Measurements from ENCODE around the gene CNTNAP2. TPM values are rescaled to one million over a fixed set of nuclear protein-coding genes. Genes with fewer than 3 reads are reported as not detected.

The CNTNAP2 gene
- total and polyA plus RNA-seq, 7 donors, result 0.60 to 2.4 (median 1.7) TPM

DNA sequence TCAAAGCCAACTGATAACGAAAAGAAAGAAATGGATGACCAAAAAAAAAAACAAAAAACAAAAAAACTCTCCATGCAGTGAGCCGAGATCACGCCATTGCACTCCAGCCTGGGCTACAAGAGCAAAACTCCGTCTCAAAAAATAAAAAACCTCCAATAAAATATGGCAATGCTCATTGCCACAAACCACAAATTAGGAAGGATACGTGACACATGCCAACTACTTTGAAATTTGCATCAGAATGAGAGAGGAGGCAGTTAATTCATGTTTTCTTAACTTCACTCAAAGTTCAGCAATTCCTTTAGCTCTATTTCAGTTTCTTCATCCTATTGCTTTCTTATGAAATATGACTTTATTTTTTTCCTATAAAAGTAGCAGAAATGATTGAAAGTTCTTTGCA is 2075.9 kb downstream of the CNTNAP2 start:
- no peaks in the 10 kb centered on the region for H3K9me3 ChIP-seq
- no peaks in the 10 kb centered on the region for H3K36me3 ChIP-seq

GRCh38 chr7:148201992-148202391 is 2085.4 kb downstream of the CNTNAP2 start:
- WGBS, 2 donors, result 60 to 72% methylated on average over 3 of the region's 3 CpGs
- H3K27ac ChIP-seq, result no peak overlapping the region
- H3K4me3 ChIP-seq, result no peak overlapping the region
- DNase-seq, result no peak
- H3K27me3 ChIP-seq, result no peaks in the 10 kb centered on the region
- no peaks in the 10 kb centered on the region for H3K9me3 ChIP-seq
- no peaks in the 10 kb centered on the region for H3K4me1 ChIP-seq
- intact Hi-C loops (cut with DNase I), result no loop called here
- TF ChIP-seq POLR2A (IDR thresholded peaks at IDR 0.05), result no peak
- TF ChIP-seq POLR2AphosphoS5 (IDR thresholded peaks at IDR 0.05), result no peak
- TF ChIP-seq EP300 (IDR thresholded peaks at IDR 0.05), result no peak
- TF ChIP-seq CTCF (IDR thresholded peaks at IDR 0.05), result no peak
- H3K36me3 ChIP-seq, result no peaks in the 10 kb centered on the region

More for the DNA sequence above, 2075.9 kb downstream of the CNTNAP2 start:
- no peak overlapping the region for H3K27ac ChIP-seq
- no peaks in the 10 kb centered on the region for H3K4me1 ChIP-seq
- intact Hi-C loops (cut with DNase I), result no loop called here
- TF ChIP-seq EP300 (IDR thresholded peaks at IDR 0.05) (no peak), POLR2A (IDR thresholded peaks at IDR 0.05) (no peak), POLR2AphosphoS5 (IDR thresholded peaks at IDR 0.05) (no peak)
- 68 to 88% methylated on average over 5 of the region's 5 CpGs for WGBS, 2 donors
- no peak for DNase-seq
- H3K27me3 ChIP-seq, result no peaks in the 10 kb centered on the region
- no peak overlapping the region for H3K4me3 ChIP-seq

DNA sequence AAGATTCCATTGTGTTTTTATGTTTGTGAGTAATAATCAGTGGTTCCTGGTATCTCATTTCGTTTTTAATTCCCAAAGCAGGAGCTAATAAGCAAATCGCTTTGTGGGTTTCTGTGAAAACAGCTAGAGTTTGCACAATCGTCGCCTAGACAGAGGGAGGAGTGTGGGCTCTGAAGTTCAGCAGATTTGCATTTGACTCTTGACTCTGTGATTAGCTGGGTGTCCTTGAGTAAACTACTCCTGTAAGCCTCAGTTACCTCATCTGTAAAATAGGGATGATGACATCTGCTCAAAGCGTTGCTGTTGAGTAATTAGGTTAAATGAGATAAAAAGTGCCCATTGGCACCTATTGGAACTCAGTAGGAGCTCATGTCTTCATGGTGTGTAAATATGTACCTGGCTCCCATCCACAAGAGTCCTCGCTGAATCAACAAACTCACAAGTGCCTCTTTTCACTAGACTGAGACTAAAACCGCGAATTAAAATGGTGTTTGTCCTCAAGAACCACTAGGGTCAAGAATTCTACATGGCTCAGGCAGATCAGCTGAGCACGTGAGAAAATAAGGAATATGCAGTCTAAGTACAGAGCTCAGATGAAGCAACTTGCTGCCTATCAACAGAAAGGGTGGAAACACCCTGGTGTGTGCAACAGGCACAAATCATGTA is 2088.2 kb downstream of the CNTNAP2 start:
- DNase-seq, result no peak
- Histone ChIP-seq H3K27ac (no peak overlapping the region), H3K27me3 (no peaks in the 10 kb centered on the region), H3K9me3 (no peaks in the 10 kb centered on the region), H3K36me3 (no peaks in the 10 kb centered on the region), H3K4me1 (no peaks in the 10 kb centered on the region), H3K4me3 (no peak overlapping the region)
- TF ChIP-seq POLR2AphosphoS5 (IDR thresholded peaks at IDR 0.05), result no peak
- no peak for TF ChIP-seq CTCF (IDR thresholded peaks at IDR 0.05)
- no peak for TF ChIP-seq EP300 (IDR thresholded peaks at IDR 0.05)
- no peak for TF ChIP-seq POLR2A (IDR thresholded peaks at IDR 0.05)
- 58 to 81% methylated on average over 9 of the region's 9 CpGs for WGBS, 2 donors
- intact Hi-C loops (cut with DNase I), result no loop called here

- intact Hi-C loops (cut with DNase I), result no loop called here
- no peak for DNase-seq
- Histone ChIP-seq H3K4me3 (no peak overlapping the region), H3K36me3 (no peaks in the 10 kb centered on the region), H3K27ac (no peak overlapping the region), H3K27me3 (no peaks in the 10 kb centered on the region), H3K9me3 (no peaks in the 10 kb centered on the region), H3K4me1 (peaks cover 0 to 14% (median 13%) of the 10 kb centered on the region in 4 donors)
- WGBS, 2 donors, result 69 to 78% methylated on average over 6 of the region's 6 CpGs
- TF ChIP-seq POLR2A (IDR thresholded peaks at IDR 0.05), result no peak
- TF ChIP-seq POLR2AphosphoS5 (IDR thresholded peaks at IDR 0.05), result no peak
- no peak for TF ChIP-seq CTCF (IDR thresholded peaks at IDR 0.05)
- no peak for TF ChIP-seq EP300 (IDR thresholded peaks at IDR 0.05)
Observed at GRCh38 chr7:148209643-148210190, 2093.1 kb downstream of the CNTNAP2 start.

GRCh38 chr7:148210804-148211325 is 2094.3 kb downstream of the CNTNAP2 start:
- no peak overlapping the region for H3K4me3 ChIP-seq
- H3K9me3 ChIP-seq, result no peaks in the 10 kb centered on the region
- WGBS, 2 donors, result 89 to 90% methylated on average over 3 of the region's 3 CpGs
- DNase-seq, result no peak
- peaks cover 0 to 14% (median 13%) of the 10 kb centered on the region in 4 donors for H3K4me1 ChIP-seq
- no peaks in the 10 kb centered on the region for H3K27me3 ChIP-seq
- H3K27ac ChIP-seq, result no peak overlapping the region
- intact Hi-C loops (cut with DNase I), result no loop called here
- TF ChIP-seq CTCF (IDR thresholded peaks at IDR 0.05) (no peak), EP300 (IDR thresholded peaks at IDR 0.05) (no peak), POLR2A (IDR thresholded peaks at IDR 0.05) (no peak), POLR2AphosphoS5 (IDR thresholded peaks at IDR 0.05) (no peak)
- no peaks in the 10 kb centered on the region for H3K36me3 ChIP-seq
